HG02610 (cell line): Measurements from ENCODE around the gene ZSCAN22.
"Not testable (repeated sequence)": the region's sequence is repeated elsewhere in the genome, so short reads cannot be mapped to it uniquely, and the experiment has no call there.

ENCODE experiments used
- ATAC-seq: cut with Tn5 transposase; IDR thresholded peaks from one replicate; pipeline ENCODE4 v1.9.1; 2021; ENCODE audit warnings: mild to moderate bottlenecking, moderate library complexity; ENCODE audit not compliant: unreplicated experiment

ZSCAN22 gene

DNA sequence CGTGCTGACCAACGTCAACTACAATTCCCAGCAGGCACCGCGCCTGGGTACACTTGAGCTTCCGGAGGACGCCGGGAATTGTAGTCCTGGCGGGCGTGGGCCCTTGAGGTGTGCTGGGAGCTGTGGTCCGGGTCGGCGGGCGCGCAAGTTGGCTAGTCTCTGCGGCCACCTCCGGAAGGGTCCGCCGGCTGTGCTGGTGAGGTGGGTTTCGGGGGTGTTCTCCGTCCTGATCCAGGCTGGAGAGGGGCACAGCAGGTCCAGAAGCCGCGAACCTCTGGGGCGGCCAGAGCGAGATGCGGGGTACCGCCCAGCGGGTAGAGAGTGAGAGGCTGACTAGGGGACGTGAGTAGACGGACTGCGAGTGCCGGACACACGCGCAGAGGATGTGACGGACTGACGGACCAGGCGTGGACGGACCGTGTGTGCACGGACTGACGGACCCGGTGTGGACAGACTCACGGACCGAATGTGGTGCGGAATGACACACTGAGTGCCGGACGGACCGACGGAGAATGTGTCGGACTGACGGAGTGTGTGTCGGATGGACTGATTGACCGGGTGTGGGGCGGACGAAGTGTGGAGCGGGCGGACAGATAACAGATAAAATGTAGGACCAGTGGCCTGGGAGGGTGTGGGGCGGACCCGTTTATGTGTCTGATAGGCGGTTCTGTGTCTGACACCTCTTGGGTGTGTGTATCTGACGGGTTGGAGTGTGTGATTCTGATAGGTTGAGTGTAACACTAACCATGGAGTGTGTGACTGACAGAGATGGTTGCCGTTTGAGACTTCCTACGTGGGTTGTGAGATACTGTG, at the start of gene ZSCAN22:
TSS of gene ZSCAN22 (plus strand) at position 81 of the 813 bp plus-strand sequence. CDS start 7,809 bp downstream, outside the sequence.
- ATAC-seq: peak; percentile 84

DNA sequence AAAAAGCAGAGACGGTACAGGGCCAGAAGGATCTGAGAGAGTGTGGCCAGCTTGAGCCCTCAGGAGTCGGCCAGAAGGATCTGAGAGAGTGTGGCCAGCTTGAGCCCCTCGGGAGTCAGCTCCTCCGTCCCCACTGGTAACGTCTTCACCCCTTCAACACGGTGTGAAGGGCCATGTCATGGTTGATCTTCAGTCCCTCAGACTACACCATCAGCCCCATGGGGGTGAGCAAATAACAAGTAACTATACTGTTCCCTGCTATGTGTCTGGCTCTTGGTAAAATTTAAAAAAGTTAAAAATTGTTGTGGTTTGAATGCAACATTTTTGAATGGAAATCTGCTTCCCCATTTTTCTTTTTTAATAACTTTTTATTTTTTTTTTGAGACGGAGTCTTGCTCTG, 49.6 kb upstream of the ZSCAN22 start:
- no peak for ATAC-seq

DNA sequence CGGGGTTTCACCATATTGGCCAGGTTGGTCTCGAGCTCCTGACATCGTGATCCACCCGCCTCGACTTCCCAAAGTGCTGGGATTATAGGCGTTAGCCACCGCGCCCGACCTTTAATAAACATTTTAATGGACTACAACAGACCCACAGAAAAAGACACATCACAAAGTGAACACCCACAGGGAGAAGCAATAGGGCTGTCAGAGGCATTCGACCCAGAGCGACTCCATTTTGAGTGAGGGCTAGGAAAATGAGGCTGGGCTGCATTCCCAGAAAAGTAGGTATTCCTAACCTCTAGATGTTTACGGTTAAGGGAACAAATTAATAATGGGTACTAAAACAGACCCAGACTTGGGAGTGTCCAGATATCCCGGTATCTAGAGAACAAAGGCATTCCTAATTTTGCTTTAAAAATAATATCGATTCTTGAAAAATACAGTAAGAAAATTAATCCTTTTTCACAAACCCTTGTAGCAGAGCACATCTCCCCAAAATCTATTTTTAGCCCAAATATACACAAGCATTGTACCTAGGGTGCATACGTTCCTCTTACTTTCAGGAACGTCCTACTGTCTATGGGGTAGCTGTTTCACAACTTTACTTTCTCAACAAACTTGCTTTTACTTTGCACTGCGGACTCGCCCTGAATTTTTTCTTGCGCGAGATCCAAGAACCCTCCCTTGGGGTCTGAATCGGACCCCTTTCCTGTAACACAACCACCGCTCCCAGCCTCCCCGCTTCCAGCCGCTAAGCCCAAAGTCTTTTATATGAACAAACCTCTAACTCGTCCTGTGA, 48.9 kb upstream of the ZSCAN22 start:
- ATAC-seq: no peak

DNA sequence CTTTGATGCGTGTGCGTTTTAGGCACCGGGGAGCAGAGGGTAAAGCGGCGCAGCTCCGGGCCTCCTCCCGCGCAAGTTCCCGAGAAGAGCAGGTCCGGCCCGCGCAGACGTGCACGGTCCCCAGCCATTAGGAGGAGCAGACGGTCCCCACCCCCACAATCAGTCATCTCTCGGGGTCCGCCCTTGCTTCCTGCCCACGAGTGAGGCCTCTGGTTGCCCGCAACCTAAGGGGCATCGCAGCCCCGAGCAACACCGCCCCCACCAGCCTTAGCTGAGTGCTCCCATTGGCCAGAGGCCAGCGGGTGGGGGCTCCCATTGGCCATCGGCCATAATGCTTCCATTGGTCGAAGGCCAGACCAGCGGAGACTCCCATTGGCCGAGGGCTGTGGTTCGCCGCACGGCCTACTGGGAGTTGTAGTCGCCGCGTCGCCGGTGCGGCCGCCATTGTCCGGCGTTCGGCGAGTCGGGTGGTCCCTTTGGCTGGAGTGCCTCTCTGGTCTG, 48.2 kb upstream of the ZSCAN22 start, which contains the start of gene ZNF8:
TSS of gene ZNF8 (plus strand) at position 415 of the 501 bp plus-strand sequence. CDS start 127 bp downstream, outside the sequence.
- ATAC-seq: peak; percentile 95

DNA sequence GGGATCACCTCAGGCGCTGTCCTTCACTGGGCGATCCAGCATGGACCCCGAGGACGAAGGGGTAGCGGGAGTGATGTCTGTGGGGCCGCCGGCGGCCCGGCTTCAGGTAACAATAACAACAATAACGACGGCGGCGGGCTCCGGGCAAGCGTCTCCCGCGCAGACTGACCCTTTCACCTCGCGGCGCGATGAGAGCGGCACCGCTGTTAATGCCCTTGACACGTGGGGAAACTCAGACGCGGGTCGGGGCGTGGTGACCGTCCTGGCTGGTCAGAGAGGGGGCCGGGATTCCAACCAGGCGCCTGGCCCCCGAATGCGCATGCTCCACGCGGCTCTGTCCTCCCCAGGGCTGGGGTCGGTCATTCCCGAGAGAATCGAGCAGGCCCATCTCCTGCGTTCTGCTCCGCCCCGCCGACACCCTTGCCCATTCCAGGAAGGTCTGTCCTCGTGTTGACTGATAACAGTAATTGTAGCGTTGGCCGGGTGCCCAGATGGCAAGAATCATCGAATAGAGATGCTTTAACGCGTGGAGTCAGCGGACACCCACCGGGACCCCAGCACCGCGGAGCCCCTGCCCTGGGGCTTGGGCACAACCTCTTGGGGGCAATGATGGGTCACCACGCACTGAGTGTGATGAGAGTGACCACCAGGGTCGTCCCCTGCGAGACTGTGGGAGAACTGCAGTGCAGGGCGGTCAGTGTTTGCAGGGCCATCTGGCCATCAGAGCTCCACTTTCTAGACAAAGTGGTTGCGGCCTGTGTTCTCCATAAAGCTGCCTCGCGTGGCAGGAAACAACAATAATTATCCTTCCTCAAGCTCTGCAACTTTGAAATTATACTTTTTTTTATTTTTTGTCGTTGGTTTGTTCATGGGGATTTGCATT, 47.5 kb upstream of the ZSCAN22 start:
- peak; percentile 25 for ATAC-seq

DNA sequence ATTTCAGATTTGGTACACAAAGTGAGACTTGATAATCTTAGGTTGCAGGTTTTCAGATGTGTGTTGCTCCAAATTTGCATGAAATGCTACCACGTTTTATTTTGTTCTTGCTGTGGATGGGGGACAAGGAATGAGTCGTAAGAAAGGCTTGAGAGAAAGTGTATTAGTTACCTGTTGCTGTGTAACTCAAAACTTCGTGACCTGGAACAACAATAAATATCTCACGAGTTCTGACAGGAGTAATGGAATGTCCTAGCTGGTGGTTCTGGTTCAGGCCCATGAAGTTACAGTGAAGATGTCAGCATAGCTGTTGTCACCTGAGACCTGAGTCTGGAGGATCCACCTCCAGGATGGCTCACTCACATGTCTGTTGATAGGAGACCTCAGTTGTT, 46.9 kb upstream of the ZSCAN22 start:
- no peak for ATAC-seq

DNA sequence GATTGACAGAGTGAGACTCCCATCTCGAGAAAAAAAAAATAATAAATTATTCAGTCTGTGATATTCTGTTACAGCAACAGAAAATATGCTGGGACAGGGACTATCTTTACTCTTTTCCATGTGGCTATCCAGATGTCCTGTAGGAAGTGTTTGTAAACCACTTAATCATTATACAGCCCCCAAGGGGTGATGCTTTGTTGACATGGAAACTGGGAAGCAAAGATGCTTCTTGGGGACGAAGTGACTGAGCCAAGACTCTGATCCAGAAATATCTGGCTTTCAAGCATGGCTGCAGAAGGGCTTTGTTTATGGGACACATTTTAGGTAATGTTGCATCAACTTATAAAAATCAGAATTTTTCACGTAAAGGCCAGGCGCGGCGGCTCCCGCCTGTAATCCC, 42.6 kb upstream of the ZSCAN22 start:
- ATAC-seq: no peak

DNA sequence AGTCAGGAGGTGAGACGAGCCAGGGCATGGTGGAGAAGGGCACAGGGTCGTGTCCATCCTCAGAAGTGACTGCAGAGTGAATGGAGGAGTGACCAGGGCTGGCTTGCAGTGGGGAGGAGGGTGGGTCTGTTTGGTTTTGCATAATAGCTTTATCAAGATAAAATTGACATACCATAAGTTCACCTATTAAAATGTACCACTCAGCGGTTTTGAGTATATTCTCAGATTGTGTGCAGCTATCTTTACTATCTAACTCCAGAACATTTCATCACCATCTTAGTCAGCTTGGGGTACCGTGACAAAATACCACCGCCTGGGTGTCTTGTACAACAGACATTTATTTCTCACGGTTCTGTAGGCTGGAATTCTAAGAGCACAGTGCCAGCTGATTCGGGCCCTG, 34.9 kb upstream of the ZSCAN22 start:
- ATAC-seq: no peak

DNA sequence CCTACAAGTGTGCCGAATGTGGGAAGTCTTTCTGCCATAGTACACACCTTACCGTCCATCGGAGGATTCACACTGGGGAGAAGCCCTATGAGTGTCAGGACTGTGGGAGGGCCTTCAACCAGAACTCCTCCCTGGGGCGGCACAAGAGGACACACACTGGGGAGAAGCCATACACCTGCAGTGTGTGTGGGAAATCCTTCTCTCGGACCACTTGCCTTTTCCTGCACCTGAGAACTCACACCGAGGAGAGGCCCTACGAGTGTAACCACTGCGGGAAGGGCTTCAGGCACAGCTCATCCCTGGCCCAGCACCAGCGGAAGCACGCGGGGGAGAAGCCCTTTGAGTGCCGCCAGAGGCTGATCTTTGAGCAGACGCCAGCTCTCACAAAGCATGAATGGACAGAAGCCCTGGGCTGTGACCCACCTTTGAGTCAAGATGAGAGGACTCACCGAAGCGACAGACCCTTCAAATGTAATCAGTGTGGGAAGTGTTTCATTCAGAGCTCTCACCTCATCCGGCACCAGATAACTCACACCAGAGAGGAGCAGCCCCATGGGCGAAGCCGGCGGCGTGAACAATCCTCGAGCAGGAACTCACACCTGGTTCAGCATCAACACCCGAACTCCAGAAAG, 31.9 kb upstream of the ZSCAN22 start:
- no peak for ATAC-seq

DNA sequence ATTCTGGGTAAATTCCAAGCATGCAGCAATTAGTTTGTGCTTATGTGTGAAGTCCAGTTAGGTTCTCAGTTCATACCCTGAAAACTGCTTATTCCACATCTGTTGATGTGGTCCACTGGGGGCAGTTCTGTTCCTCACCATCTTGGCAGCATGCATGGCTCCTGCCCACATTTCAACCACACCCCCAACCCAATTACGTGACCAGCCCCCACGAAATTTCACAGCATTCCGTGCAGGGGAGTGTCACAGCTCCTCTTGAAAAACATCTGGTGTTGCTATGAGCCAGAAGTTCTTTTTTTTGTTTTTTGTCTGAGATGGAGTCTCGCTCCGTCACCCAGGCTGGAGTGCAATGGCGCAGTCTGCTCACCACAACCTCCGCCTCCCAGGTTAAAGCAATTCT, 30.7 kb upstream of the ZSCAN22 start:
- ATAC-seq: no peak

DNA sequence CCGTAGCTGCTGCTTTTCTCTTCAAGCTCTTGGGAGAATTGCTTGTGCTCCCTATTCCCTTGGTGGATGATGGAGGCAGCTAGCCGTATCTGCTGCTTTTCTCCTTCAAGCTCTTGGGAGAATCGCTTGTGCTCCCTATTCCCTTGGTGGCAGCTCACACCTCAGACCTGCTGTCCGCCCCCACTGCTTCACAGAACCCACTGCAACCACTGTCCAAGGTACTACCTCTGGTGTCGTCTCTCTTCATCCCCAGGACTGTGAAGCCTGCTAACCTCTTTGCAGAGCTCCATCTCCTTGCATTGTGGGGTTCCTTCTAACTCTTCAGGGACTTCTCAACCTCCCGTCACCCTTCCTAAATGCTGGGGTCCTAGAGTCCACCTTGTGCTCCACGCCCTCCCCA, 26.2 kb upstream of the ZSCAN22 start:
- ATAC-seq: no peak

DNA sequence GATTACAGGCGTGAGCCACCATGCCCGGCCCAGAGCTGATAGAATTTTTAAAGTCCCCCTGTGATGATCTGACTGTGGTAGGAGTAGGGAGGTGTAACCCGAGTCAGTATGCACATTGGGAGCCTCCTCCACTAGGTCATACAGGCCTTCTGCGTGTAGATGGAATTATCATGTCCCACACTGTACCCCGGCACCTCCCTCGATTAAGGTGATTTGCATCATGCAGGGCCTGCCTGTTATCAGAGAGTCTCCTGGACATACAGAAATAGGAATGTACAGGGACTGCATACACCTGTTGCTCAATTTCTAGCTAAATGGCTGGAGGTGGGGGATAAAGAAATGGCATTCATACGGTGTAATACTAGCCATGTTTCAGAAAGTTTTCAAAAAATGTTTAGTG, 22.5 kb upstream of the ZSCAN22 start:
- ATAC-seq: no peak

DNA sequence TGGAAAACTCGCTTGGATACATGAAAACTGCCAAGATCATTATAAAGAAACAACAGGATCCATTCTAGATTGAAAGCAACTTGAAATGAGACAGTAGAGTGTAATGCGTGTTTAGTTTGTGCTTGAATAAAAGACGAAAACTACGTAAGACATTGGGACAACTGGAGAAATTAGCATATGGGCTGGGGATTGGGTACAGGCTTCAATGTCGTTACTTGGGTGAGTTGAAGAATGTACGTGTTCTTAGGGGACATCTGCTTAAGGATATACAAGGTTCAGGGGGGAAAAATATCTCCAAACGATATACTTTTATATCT, 22.1 kb upstream of the ZSCAN22 start:
- no peak for ATAC-seq

DNA sequence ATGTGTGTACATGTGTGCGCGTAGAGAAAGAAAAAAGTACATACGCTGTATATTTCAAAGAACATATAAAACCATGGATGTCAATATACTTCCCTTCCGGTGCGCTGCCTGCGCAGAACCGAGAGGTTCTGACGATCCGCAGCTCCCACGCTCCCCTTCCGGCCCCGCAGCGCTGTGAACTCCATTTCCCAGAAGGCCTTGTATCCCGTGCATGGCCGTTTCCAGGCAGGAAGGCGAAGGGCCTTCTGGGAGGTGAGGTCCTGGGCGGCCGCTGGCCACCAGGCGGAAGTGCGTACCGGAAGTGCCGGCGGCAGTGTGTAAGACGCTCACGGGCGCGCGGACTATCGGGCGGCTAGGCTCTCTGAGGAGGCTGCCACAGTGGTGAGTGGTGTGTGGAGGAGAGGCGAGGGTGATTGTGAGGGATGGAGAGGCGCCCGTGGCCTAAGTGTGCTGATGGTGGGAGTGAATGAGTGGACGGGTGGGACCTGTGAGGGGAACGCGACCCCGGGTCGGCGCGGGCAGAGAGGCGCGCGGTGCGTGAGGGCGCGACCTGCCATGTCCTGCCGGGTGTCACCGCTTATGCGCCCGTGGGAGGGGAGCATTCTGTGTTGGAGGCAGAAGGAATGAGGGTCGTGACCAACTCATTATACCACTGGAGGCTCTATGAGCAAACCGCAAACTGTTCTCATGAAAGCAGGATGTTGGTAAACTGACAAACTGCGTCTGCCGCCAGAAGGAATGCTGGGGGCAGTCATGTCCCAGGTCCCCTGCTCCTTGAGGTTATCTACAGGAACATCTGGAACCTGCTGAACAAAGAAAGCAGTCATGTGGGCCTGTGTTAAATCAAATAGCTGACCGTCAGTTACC, 21.5 kb upstream of the ZSCAN22 start, which contains the start of gene ERVK3-1:
TSS of gene ERVK3-1 (plus strand) at position 313 of the 867 bp plus-strand sequence. CDS start 6,792 bp downstream, outside the sequence.
- peak; percentile 97 for ATAC-seq

DNA sequence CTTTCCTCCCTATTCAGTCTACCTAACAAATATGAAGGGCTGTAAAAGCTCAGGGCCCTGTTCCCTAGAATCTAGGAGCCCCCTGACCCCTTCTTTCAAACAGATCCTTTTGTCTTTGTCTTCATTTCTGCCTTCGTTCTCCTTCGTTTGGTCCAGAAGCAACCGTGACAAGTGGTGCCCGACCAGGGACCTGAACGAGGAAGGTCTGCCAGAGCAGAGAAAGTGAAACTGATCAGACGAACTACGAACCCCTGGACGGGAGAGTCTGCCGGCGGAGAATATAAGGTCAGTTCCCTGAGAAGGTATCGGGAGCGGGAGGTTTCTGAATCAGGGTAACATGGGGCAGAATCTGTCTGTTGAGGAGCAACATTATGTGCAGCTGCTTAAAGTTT, 20.9 kb upstream of the ZSCAN22 start:
- no peak for ATAC-seq

DNA sequence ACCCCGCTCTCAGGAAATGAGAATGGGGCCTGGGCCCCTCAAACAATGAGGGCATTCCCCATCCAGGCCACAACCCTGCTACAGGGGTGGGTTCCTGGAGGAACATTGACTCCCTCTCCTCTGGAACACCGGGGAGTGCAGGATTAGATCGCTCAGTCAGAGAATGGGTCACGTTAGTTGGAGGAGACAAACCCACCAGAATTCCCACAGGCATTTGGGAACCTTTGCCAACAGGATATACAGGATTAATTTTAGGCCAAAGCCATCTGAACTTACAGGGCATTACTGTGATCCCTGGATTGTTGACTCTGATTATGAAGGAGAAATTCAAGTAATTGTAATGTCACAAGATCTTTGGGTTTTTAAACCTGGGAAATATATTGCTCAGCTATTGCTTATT, 19.1 kb upstream of the ZSCAN22 start:
- no peak for ATAC-seq

DNA sequence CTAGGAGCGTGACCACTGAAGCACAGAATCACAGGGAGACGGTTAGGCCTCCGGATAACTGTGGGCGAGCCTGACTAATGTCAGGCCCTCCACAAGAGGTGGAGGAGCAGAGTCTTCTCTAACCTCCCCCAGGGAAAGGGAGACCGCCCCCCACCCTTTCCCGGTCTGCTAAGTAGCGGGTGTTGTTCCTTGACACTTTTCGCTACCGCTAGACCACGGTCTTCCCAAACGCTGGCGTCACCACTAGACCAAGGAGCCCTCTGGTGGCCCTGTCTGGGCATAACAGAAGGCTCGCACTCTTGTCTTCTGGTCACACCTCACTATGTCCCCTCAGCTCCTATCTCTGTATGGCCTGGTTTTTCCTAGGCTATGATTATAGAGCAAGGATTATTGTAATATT, 16.1 kb upstream of the ZSCAN22 start:
- ATAC-seq: not testable (repeated sequence)

DNA sequence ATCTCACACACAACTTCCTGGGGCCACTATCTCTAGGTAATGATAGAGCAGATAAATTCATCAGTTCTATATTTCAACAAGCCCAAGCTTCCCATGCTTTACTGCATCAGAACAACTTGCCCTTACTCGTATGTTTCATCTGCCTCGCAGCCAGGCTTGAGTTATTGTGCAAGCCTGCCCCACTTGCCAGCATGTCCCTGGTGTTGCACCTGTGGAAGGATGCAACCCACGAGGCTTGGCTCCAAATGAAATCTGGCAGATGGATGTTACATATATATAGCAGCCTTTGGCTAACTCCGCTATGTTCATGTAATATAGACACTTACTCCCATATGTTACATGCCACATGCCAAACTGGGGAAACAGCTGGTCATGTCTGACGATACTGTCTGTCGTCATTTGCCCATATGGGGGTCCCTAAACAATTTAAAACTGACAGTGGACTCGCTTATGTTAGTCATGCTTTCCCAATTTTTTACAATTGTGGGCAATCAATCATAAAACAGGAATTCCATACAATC, 15.4 kb upstream of the ZSCAN22 start:
- ATAC-seq: no peak

DNA sequence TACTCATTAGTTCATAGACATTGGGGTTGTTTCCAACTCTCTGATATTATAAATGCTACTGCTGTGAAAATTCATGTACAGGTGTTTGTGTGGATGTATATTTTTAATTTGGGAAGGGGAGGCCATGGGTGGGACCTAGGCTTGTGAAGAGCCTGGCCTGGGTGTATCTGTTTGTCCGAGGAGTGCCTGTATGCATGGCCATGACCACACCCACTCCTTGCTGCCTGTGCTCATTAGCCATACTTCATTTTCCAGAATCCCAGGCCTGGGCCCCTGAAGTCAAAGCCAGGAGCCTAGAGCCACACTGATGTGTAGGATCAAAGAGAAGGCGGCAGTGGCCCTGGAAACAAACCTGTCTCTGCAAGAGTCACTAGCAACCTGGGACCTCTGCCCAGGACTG, 11.2 kb upstream of the ZSCAN22 start:
- ATAC-seq: no peak
